Neural progenitor cell (in vitro differentiated cells): Measurements from ENCODE around the gene RANGAP1.

ENCODE experiments used
- CTCF ChIP-seq: fragments of 200-600 bp; sonication (generic); IDR thresholded peaks from 2 replicates; pipeline ENCODE4 v1.5.1; 2017; ENCODE audit warnings: antibody characterized with exemption, mild to moderate bottlenecking
- EZH2 ChIP-seq: fragments of 200-600 bp; sonication (generic); IDR thresholded peaks from 2 replicates; pipeline ENCODE4 v1.6.1; 2017; ENCODE audit warnings: antibody characterized with exemption, mild to moderate bottlenecking, moderate library complexity
- EZH2phosphoT487 ChIP-seq: fragments of 200-600 bp; sonication (generic); IDR thresholded peaks from 2 replicates; pipeline ENCODE4 v1.6.1; 2017; ENCODE audit warnings: antibody characterized with exemption

- TF ChIP-seq CTCF, result no peak
- TF ChIP-seq EZH2phosphoT487, result no peak
- TF ChIP-seq EZH2, result no peak
Measured at GRCh38 chr22:41198027-41198580, 87.9 kb downstream of the RANGAP1 start.
